GM23338 (cell line): ENCODE results near the gene DOP1B. TPM values are rescaled to one million over a fixed set of nuclear protein-coding genes. Genes with fewer than 3 reads are reported as not detected.

Experiments
- ATAC-seq: fragments of 200-7000 bp; cut with Tn5 transposase; 3 replicates; pipeline ENCODE4 v1.9.1; 2020
- DNase-seq: peaks from one replicate; pipeline ENCODE4 v3.0.0-alpha.2; 2015; ENCODE audit warnings: low spot score
- H2AFZ ChIP-seq: fragments of 200-600 bp; sonication (generic); 2 replicates; pipeline ENCODE4 v1.8.0; 2016; ENCODE audit warnings: antibody characterized with exemption, mild to moderate bottlenecking, moderate library complexity
- H3F3A ChIP-seq: fragments of 200-600 bp; sonication (generic); replicated peaks from 2 replicates; pipeline ENCODE4 v1.8.0; 2017; ENCODE audit warnings: antibody characterized with exemption, mixed run types, low read depth
- H3K27ac ChIP-seq: fragments of 200-600 bp; sonication (generic); 2 replicates; pipeline ENCODE4 v1.6.1; 2016; ENCODE audit warnings: low read depth
- H3K27me3 ChIP-seq: fragments of 200-600 bp; sonication (generic); 2 replicates; pipeline ENCODE4 v1.8.0; 2016; ENCODE audit warnings: mild to moderate bottlenecking, mixed run types, moderate library complexity; ENCODE audit not compliant: insufficient read depth
- H3K36me3 ChIP-seq: fragments of 200-600 bp; sonication (generic); 2 replicates; pipeline ENCODE4 v1.8.0; 2016; ENCODE audit warnings: mild to moderate bottlenecking; ENCODE audit not compliant: insufficient read depth
- H3K4me1 ChIP-seq: fragments of 200-600 bp; sonication (generic); 2 replicates; pipeline ENCODE4 v1.8.0; 2016; ENCODE audit warnings: mild to moderate bottlenecking, moderate library complexity; ENCODE audit not compliant: insufficient read depth
- H3K4me2 ChIP-seq: fragments of 200-600 bp; sonication (generic); 2 replicates; pipeline ENCODE4 v1.7.1; 2017; ENCODE audit warnings: mixed run types
- H3K4me3 ChIP-seq: fragments of 200-600 bp; sonication (generic); 2 replicates; pipeline ENCODE4 v1.6.1; 2016; ENCODE audit warnings: mixed run types
- H3K79me2 ChIP-seq: fragments of 200-600 bp; sonication (generic); replicated peaks from 2 replicates; pipeline ENCODE4 v1.8.0; 2017; ENCODE audit warnings: mild to moderate bottlenecking; ENCODE audit not compliant: insufficient read depth
- H3K9me2 ChIP-seq: fragments of 200-600 bp; sonication (generic); 2 replicates; pipeline ENCODE4 v1.8.0; 2017; ENCODE audit not compliant: insufficient read depth
- H4K20me1 ChIP-seq: fragments of 200-600 bp; sonication (generic); replicated peaks from 2 replicates; pipeline ENCODE4 v1.8.0; 2017; ENCODE audit warnings: mild to moderate bottlenecking; ENCODE audit not compliant: insufficient read depth
- H3K27ac Mint-ChIP-seq: 2 replicates; pipeline ENCODE4 v1.8.0; 2020; ENCODE audit warnings: inconsistent platforms, mild to moderate bottlenecking, moderate library complexity, mixed read lengths
- H3K27me3 Mint-ChIP-seq: 3 replicates; pipeline ENCODE4 v1.8.0; 2022; ENCODE audit warnings: low read depth, mild to moderate bottlenecking, moderate library complexity, mixed read lengths, inconsistent platforms; ENCODE audit not compliant: insufficient read depth, poor library complexity
- H3K36me3 Mint-ChIP-seq: 3 replicates; pipeline ENCODE4 v1.8.0; 2021; ENCODE audit warnings: low read depth, mild to moderate bottlenecking, inconsistent platforms, moderate library complexity, mixed read lengths
- H3K4me1 Mint-ChIP-seq: 3 replicates; pipeline ENCODE4 v1.8.0; 2020; ENCODE audit warnings: mild to moderate bottlenecking, inconsistent platforms, mixed read lengths
- H3K4me3 Mint-ChIP-seq: 3 replicates; pipeline ENCODE4 v1.8.0; 2021; ENCODE audit warnings: moderate library complexity, mild to moderate bottlenecking, inconsistent platforms, mixed read lengths
- H3K9me3 Mint-ChIP-seq: 3 replicates; pipeline ENCODE4 v1.8.0; 2020; ENCODE audit warnings: moderate library complexity, mild to moderate bottlenecking, inconsistent platforms, mixed read lengths
- CREB1 ChIP-seq: fragments of 250-450 bp; sonication (Bioruptor Pico); IDR thresholded peaks from 2 replicates; pipeline ENCODE4 v1.5.0; 2020; ENCODE audit warnings: low read depth, mild to moderate bottlenecking, moderate library complexity
- EZH2 ChIP-seq: fragments of 200-600 bp; sonication (generic); IDR thresholded peaks from one replicate; pipeline ENCODE4 v1.8.0; 2017; ENCODE audit warnings: antibody characterized with exemption, mild to moderate bottlenecking, low read depth; ENCODE audit not compliant: unreplicated experiment
- EZH2phosphoT487 ChIP-seq: fragments of 200-600 bp; sonication (generic); IDR thresholded peaks from one replicate; pipeline ENCODE4 v1.8.1; 2018; ENCODE audit warnings: antibody characterized with exemption; ENCODE audit not compliant: unreplicated experiment
- JUNB ChIP-seq: IDR thresholded peaks from one replicate; pipeline ENCODE4 v1.6.1; 2016; ENCODE audit warnings: antibody characterized with exemption; ENCODE audit not compliant: unreplicated experiment
- NANOG ChIP-seq: IDR thresholded peaks from 2 replicates; pipeline ENCODE4 v1.6.1; 2016; ENCODE audit warnings: antibody characterized with exemption, borderline replicate concordance
- POLR2AphosphoS5 ChIP-seq: IDR thresholded peaks from 2 replicates; pipeline ENCODE4 v1.6.1; 2016; ENCODE audit warnings: antibody characterized with exemption, low read depth
- REST ChIP-seq: IDR thresholded peaks from one replicate; pipeline ENCODE4 v1.6.1; 2018; ENCODE audit warnings: antibody characterized with exemption; ENCODE audit not compliant: unreplicated experiment
- STAT1 ChIP-seq: IDR thresholded peaks from one replicate; pipeline ENCODE4 v1.6.1; 2016; ENCODE audit warnings: antibody characterized with exemption; ENCODE audit not compliant: unreplicated experiment
- ZNF114 ChIP-seq: fragments of 250-450 bp; sonication (Bioruptor Pico); IDR thresholded peaks from 2 replicates; pipeline ENCODE4 v1.5.0; 2020; ENCODE audit warnings: mild to moderate bottlenecking, moderate library complexity
- ZNF331 ChIP-seq: fragments of 250-450 bp; sonication (Bioruptor Pico); IDR thresholded peaks from 2 replicates; pipeline ENCODE4 v1.5.0; 2020; ENCODE audit warnings: low read depth, mild to moderate bottlenecking, moderate library complexity
- polyA plus RNA-seq: library from polyadenylated mRNA; unstranded; fragments of >200 nt; fragmentation: Nextera tagmentation; extraction: Ambion mirVana; gene quantifications from 2 replicates; pipeline ENCODE4 v1.2.1, GENCODE V29; 2016
- total RNA-seq: library from RNA; depleted of rRNA; stranded (reverse); fragments of >200 nt; shearing (Covaris generic); gene quantifications from 2 replicates; pipeline ENCODE4 v1.2.3, GENCODE V29; 2014
- TF ChIP-seq, protein P1 (sequence below): fragments of 250-450 bp; sonication (Bioruptor Pico); IDR thresholded peaks from 2 replicates; pipeline ENCODE4 v1.5.0; 2020; ENCODE audit warnings: mild to moderate bottlenecking, moderate library complexity
- TF ChIP-seq, protein P2 (sequence below): IDR thresholded peaks from 2 replicates; pipeline ENCODE4 v1.6.1; 2016; ENCODE audit warnings: antibody characterized with exemption

Gene DOP1B
- total and polyA plus RNA-seq, 2 experiments from 2014 or later = 4.9 to 18.0 TPM

DNA sequence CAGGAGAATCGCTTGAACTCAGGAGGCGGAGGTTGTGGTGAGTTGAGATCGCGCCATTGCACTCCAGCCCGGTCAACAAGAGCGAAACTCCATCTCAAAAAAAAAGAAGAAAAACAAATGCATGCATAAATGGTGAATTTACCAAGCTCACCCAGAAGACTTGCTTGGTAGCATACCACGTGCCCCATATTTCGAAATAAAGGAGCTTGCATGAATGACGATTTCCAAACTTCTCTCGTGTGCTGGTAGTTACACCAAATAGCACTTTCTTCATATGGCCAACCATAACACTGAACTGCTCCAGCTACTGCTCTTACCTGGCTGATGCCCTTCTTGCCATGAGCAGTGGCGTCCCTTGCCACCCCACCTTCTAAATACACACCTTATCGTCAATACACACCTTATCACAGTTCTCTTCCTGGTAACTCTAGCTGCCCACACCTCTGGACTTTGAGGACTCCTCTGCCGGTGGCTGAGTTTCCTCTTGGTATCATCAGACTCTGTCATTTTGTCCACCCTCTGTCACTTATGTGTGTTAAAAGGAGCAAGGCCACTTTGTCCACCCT lies 2.8 kb downstream of the DOP1B start (continued):
- TF ChIP-seq, protein P1, sequence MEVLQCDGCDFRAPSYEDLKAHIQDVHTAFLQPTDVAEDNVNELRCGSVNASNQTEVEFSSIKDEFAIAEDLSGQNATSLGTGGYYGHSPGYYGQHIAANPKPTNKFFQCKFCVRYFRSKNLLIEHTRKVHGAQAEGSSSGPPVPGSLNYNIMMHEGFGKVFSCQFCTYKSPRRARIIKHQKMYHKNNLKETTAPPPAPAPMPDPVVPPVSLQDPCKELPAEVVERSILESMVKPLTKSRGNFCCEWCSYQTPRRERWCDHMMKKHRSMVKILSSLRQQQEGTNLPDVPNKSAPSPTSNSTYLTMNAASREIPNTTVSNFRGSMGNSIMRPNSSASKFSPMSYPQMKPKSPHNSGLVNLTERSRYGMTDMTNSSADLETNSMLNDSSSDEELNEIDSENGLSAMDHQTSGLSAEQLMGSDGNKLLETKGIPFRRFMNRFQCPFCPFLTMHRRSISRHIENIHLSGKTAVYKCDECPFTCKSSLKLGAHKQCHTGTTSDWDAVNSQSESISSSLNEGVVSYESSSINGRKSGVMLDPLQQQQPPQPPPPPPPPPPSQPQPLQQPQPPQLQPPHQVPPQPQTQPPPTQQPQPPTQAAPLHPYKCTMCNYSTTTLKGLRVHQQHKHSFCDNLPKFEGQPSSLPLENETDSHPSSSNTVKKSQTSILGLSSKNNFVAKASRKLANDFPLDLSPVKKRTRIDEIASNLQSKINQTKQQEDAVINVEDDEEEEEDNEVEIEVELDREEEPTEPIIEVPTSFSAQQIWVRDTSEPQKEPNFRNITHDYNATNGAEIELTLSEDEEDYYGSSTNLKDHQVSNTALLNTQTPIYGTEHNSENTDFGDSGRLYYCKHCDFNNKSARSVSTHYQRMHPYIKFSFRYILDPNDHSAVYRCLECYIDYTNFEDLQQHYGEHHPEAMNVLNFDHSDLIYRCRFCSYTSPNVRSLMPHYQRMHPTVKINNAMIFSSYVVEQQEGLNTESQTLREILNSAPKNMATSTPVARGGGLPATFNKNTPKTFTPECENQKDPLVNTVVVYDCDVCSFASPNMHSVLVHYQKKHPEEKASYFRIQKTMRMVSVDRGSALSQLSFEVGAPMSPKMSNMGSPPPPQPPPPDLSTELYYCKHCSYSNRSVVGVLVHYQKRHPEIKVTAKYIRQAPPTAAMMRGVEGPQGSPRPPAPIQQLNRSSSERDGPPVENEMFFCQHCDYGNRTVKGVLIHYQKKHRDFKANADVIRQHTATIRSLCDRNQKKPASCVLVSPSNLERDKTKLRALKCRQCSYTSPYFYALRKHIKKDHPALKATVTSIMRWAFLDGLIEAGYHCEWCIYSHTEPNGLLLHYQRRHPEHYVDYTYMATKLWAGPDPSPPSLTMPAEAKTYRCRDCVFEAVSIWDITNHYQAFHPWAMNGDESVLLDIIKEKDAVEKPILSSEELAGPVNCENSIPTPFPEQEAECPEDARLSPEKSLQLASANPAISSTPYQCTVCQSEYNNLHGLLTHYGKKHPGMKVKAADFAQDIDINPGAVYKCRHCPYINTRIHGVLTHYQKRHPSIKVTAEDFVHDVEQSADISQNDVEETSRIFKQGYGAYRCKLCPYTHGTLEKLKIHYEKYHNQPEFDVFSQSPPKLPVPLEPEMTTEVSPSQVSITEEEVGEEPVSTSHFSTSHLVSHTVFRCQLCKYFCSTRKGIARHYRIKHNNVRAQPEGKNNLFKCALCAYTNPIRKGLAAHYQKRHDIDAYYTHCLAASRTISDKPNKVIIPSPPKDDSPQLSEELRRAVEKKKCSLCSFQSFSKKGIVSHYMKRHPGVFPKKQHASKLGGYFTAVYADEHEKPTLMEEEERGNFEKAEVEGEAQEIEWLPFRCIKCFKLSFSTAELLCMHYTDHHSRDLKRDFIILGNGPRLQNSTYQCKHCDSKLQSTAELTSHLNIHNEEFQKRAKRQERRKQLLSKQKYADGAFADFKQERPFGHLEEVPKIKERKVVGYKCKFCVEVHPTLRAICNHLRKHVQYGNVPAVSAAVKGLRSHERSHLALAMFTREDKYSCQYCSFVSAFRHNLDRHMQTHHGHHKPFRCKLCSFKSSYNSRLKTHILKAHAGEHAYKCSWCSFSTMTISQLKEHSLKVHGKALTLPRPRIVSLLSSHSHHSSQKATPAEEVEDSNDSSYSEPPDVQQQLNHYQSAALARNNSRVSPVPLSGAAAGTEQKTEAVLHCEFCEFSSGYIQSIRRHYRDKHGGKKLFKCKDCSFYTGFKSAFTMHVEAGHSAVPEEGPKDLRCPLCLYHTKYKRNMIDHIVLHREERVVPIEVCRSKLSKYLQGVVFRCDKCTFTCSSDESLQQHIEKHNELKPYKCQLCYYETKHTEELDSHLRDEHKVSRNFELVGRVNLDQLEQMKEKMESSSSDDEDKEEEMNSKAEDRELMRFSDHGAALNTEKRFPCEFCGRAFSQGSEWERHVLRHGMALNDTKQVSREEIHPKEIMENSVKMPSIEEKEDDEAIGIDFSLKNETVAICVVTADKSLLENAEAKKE = no peak
- TF ChIP-seq POLR2AphosphoS5 = no peak
- no peak for TF ChIP-seq EZH2phosphoT487
- no peak for TF ChIP-seq NANOG
- TF ChIP-seq, protein P2, sequence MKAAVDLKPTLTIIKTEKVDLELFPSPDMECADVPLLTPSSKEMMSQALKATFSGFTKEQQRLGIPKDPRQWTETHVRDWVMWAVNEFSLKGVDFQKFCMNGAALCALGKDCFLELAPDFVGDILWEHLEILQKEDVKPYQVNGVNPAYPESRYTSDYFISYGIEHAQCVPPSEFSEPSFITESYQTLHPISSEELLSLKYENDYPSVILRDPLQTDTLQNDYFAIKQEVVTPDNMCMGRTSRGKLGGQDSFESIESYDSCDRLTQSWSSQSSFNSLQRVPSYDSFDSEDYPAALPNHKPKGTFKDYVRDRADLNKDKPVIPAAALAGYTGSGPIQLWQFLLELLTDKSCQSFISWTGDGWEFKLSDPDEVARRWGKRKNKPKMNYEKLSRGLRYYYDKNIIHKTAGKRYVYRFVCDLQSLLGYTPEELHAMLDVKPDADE = no peak
- TF ChIP-seq CREB1 = no peak

DNA sequence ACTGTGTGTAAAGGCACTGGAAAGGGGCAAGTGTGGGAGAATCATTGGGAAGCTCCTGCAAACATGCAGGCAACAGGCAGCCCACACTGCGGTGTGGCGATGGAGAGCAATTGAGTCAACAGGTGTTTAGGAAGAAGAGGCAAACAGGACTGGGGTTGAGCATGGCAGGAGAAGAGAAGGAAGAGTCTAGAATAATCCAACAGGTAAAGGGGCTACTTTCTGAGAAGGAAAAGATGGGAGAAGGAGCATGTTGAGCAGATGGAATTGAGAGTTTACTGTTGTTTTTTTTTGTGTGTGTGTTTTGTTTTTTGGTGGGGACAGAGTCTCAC lies 4.2 kb downstream of the DOP1B start:
- Mint-ChIP-seq H3K27ac (no peak overlapping the region), H3K27me3 (peaks cover 9% of the 10 kb centered on the region), H3K4me1 (peaks cover 6% of the 10 kb centered on the region; the same call in 1 of the 3 replicates), H3K4me3 (no peak overlapping the region), H3K9me3 (no peaks in the 10 kb centered on the region), H3K36me3 (no peaks in the 10 kb centered on the region)
- H3K9me2 ChIP-seq = no peaks in the 10 kb centered on the region
- no peak overlapping the region for H3K4me2 ChIP-seq
- no peak overlapping the region for H3K4me3 ChIP-seq
- DNase-seq = no peak
- H3F3A ChIP-seq = peaks cover 4% of the 10 kb centered on the region; the same call in 1 of the 2 replicates
- H3K27ac ChIP-seq = no peak overlapping the region
- H3K79me2 ChIP-seq = no peaks in the 10 kb centered on the region
- H3K4me1 ChIP-seq = no peaks in the 10 kb centered on the region; the same call in 1 of the 2 replicates
- H2AFZ ChIP-seq = no peak overlapping the region
- peaks cover 12% of the 10 kb centered on the region for H3K27me3 ChIP-seq
- no peak for ATAC-seq
- no peaks in the 10 kb centered on the region for H3K36me3 ChIP-seq
- peaks cover 3% of the 10 kb centered on the region; the same call in 1 of the 2 replicates for H4K20me1 ChIP-seq
- TF ChIP-seq STAT1 (no peak), NANOG (no peak), CREB1 (no peak), ZNF331 (CRISPR knock-in tag) (no peak), ZNF114 (no peak), EZH2 (no peak), JUNB (no peak), EZH2phosphoT487 (no peak), REST (no peak), POLR2AphosphoS5 (no peak)
- TF ChIP-seq, protein P2 = no peak
